Hematopoietic multipotent progenitor cell treated with erythropoietin and hydrocortisone succinate and interleukin-3 and kit ligand, for 6 days (in vitro differentiated cells): ENCODE results near the gene KDM3B.

Experiments used
- DNase-seq: peaks from one replicate; pipeline ENCODE4 v3.0.0-alpha.2; 2015

The KDM3B gene

DNA sequence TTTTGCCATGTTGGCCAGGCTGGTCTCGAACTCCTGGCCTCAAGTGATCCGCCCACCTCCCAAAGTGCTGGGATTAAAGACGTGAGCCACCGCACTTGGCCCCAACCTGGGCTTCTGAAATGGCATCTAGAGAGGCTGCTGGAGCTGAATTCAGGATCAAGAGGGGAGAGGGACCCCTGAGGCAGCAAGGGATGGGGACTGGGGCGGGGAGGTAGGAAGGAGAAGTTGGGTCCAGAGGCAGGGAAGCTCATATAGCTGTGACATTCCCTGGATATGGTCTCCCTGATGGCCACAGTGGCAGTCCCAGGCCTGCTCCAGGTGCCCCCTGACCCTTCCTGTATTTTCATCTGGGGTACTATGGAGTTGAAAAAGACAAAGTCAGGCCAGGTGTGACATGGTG, 98.5 kb downstream of the KDM3B start:
- no peak for DNase-seq

DNA sequence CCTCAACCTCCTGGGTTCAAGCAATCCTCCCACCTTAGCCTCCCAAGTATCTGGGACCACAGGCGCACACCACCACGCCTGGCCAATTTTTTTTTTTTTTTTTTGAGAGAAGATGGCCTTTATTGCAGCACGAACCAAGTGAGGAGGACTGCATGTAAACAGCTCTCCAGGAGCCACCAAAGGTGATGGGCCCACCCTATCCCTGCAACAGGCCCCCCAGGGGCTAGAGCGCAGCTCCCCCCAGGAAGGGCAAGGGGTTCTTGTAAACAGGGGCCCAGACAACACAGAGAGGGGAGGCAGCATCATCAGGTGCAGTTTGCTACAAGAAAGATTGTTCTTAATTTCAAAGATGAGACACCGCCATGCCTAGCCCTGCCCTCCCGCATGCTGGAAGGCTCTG, 100.2 kb downstream of the KDM3B start:
- DNase-seq, result no peak

DNA sequence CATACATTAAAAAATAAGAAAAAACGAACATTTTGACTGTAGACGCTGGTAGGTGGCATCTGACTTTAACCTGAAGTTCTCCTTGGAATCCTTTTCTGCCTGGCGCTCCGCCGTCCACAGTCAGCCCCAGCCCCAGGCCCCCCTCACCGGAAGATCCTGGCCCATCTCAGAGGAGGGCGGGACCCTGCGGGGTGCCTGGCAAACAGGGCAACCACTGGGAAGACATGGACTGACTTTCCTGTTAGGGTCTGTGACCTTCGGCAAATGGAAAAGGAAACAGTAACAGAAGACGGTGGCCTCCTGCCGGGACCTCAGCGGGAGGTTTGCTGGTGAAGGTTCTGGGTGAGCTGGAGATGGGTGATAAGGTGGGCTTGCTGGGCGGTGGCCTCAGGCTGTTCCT, 101.1 kb downstream of the KDM3B start:
- no peak for DNase-seq

DNA sequence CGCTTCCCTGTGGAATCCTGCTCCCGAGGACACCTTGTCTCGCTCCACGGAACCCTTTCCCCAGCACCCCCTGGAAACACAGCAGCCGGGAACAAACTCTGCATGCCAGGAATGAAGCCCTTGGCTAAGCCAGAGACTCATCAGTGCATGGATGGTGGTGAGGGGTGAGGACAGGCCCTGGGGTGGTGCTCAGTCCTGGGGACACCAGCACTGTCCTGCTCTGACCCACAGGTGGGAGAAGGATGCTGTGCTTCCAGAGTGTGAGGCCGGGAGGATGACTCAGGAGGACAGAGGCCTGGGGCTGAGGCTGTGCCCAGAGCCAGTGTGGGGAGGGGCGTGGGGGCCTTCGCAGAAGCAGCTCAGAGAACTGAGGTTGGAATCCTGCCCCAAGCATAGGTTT, 101.6 kb downstream of the KDM3B start:
- DNase-seq, result no peak

DNA sequence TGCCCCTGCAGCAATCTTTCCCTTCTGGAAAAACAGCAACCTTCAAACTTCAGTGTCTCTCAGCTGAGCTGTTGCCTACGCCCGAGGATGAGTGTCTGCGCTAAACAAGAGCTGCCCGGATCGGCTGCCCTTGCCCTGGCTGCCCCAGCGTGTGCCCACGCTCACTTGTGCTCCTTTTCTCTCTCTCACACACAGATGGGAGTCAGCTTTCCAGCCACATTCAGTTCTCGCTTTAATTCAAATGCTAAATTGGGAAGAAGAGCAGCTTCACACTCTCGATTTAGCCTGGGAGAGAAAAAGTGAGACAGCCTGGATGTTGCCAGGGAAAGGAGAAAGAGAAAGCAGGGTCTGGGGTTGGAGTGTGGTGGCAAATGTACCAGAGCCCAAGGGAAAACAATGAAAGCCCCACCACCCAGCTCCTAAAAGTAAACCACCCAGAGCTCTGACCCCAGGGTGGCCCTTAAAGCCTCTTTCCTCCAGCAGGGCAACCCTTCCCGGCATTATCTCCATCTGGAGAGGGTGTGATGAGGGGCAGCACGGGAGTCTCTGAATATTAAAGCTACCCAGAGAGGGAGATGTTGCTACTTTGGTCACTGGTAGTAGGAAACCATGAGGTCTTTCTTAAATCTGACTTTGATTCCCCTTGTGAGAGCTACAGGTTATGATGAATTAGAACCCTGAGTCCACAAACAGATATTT, 102.9 kb downstream of the KDM3B start:
- DNase-seq, result no peak

DNA sequence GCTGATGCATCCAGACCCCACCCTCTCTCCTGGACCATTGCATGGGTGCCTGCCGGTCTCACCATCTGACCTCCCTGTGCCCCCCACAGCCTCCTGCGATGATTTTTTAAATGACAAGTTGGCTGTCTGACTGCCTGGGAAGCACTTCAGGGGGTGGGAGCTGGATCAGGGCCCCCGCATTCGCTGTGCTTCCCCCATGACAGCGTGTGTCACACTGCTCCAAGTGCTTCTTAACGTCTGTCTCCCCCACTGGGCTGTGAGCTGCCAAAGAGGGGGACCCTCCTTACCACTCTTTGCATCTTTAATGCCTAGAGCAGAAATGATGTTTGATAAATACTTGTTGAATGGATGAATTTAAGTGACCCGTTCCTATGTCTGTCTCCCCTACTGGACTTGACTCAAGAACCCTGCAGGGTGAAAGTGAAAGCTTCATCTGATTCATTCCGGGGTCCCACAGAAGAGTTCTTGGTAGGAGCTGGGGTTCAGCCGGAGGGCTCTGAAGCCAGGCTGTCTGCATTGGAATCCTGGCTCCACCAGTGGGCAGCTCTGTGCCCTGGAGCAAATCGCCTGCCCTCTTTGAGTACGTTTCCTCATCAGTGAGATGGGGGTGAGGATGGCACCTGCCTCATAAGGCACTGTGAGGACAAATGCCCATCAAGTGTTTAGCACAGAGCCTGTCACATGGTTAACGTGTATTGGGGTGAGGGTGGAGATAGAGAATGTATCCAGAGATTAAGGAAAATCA, 105.2 kb downstream of the KDM3B start:
- no peak for DNase-seq

DNA sequence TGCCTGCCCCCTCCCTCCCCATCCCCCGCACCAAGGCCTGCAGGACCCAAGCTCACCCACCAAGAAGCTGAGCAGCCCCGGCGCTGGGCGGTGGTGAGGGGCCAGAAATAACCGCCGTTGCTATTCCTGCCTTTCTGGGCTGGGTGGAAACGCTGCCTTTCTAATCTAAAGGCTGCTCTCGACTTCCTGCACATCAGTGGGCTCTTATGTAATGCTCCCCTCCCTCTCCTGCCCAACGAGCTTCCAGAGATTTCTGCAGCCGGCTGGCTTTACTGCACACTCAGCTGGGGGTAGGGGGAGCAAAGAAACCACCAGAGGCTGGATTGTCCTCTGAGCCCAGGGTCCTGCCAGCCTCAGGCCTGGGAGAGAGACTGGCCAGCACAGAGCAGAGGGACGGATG, 105.9 kb downstream of the KDM3B start:
- DNase-seq, result no peak

DNA sequence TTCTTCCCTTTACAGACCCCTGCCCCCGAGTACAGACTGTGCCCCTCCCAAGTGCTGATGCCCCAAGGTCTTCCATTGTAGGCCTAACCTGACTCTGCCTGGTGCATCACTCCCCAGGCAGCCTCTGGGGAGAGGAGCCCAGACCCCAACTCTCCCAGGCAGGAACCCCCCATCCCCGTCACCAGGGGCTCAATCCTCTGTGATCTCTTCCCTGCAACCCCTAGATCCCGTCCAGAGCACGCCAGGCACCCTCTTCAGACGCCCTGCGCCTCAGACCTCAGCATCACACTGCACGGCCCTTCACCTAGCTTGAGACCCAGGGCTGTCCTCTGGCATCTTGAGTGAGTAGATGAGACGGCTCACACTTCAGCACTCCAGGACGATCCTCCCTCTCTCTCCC, 106.4 kb downstream of the KDM3B start:
- no peak for DNase-seq

DNA sequence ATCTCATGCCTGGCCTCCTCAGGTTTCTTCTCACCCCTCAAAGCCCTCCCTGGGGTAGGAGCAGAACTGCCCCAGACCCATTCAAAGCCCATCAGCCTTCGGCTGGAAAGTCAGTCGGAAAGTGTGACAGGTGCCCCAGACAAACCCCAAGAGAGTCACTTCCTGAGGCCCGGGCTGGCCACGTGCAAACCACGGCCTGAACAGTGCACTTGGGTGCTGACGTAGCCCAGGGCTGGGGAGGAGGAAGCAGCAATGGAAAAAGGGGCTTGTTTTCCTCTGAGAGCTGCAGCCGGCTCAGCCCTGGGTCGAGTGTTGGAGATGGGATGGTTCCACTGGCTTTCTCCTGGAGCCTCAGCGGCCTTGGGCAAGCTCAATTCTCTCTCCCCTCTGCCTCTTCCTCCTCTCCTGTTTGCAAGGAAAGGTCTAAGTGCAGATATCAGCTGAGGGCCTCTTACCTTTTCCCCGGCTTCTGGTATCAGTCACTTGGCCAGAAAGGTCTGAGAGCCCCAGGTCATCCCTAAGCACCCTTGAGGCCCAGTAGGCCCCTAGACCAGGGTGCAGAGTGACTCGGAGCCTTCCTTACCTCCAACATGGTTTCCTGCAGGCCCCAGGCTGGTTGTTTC, 106.9 kb downstream of the KDM3B start:
- peak; percentile 43 for DNase-seq

DNA sequence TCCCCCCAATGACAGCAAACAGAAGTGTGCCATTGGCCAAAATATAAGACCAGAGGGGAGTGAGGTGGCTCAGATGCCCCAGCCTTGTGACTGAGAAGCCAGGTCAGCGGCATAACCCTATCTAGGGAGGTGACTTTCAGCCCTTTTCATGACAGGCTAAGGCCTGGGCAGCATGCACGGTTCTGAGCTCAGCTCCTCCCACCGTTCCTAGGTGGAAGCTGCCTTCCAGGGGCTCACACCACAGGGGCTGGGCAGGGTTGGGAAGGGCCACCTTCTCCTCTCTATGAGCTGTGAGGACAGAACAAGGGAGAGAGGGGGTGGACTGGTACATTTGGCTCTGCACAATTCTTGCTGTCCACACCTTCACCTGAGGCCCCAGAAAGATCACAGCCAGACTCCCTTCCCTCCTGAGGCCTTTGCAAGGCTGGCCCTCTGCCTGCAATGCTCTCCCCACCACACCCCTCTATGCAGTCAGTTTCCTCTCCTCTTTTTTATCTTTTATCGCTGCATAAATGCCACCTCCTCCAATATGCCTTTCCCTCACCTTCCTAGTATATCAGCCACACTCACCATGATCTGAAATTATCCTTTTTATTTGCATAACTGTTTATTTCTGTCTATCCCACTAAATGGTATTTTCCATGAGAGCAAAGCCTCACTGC, 107.7 kb downstream of the KDM3B start:
- DNase-seq, result peak; percentile 52

DNA sequence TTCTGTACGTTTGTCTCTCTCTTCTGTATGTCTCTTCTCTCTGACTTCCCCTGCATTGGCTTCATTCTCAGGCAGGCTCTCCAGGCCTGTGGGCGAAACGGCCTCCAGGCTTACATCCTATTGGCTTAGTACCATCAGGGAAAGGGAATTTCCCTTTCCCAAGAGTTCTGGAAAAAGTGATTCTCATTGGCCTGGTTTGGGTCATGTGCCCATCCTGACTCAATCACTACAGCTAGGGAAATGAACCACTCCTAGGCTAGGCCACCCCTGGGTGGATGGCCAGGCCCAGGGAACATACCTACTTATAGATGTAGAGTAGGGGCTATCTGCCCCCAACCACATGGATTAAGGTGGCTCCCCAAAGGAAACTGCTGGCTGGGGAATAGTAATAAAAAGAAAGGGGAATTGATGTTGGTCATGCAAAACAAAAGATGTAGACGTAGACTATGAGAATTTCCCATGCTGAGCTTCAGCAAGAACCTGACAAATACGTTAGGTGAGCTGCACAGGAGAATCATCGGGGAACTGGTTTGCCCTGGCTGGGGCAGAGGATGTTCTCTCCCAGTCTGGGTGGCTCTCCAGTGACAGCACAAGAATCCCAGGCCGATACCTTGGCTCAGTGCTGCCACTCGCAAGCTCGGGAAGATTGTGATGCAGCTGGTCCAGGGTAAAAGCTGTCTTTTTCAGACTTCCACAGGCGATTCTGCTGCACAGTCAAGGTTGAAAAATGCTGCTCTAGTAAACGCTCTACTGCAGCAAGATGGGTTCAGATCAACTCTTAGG, 109.0 kb downstream of the KDM3B start:
- DNase-seq, result no peak

DNA sequence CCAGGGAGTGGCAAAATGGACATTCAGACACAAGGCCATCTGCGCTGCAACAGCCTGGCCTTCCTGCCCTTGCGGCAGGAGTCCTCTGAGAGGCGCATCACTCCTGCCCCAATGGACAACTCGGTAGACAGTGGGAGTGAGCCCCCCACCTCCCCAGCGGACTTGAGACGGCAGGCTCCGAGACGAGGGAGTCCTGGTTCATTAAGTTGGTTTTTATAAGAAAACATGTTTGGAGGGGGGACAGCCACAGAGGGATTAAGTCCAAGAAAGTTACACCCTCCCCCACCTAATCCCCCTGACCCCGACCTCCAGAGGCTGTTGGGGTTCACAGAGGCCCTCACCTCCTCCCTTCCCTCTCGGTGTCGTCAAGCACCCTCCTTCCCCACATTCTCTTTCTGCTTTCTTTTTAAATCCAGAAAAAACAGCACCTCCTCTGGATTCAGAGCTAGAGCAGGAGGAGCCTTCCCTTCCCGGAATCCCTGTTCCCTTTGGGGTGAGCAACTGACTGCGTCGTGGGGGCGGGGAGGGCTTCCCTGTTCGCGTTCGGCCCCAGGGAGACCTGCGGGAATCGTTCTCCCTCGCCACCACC, 111.0 kb downstream of the KDM3B start:
- DNase-seq, result no peak

DNA sequence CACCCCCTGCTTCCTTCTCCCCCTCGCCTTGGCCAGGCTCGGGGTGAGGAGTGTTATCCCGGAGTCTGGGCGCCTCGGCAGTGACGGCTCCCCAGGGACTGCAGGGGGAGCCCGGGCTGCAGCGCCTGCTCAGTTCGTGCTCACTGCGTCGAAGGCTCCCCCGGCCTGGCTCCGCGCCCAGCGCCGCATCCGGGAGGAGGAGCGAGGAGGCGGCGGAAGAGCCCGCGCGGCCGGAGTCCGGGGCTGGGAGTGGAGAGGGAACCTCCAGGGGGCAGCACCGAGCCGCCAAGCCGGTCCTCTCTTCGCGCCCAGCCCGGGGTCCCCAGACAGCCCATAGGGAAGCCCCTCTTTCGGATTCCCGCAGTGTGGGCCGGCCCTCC, 111.5 kb downstream of the KDM3B start:
- peak; percentile 95 for DNase-seq

DNA sequence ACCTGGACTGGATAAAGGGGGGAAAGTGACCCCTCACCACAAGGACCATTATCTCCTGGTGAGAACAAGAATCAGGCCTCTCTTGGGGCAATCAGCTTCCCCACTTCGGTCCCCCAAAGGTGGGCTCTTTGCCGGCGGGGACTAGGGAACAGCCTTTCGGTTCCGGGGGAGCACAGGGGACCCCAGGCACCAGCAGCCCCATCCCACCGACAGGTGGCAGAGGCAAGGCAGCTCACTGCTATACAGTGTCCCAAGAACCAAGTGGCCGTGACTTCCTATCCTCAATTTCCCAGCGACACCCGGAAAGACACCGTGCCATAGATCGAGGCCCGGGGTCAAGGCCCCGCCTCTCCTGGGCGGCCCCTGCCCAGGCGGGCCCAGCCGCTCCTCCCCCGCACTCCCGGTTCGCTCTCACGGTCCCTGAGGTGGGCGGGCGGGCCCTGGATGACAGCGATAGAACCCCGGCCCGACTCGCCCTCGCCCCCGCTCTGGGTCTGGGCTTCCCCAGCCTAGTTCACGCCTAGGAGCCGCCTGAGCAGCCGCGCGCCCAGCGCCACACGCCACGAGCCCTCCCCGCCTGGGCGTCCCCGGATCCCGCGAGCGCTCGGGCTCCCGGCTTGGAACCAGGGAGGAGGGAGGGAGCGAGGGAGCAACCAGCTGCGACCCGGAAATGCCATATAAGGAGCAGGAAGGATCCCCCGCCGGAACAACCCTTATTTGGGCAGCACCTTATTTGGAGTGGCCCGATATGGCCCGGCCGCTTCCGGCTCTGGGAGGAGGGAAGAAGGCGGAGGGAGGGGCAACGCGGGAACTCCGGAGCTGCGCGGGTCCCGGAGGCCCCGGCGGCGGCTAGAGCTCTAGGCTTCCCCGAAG, 112.1 kb downstream of the KDM3B start:
- DNase-seq, result peak; percentile 99

DNA sequence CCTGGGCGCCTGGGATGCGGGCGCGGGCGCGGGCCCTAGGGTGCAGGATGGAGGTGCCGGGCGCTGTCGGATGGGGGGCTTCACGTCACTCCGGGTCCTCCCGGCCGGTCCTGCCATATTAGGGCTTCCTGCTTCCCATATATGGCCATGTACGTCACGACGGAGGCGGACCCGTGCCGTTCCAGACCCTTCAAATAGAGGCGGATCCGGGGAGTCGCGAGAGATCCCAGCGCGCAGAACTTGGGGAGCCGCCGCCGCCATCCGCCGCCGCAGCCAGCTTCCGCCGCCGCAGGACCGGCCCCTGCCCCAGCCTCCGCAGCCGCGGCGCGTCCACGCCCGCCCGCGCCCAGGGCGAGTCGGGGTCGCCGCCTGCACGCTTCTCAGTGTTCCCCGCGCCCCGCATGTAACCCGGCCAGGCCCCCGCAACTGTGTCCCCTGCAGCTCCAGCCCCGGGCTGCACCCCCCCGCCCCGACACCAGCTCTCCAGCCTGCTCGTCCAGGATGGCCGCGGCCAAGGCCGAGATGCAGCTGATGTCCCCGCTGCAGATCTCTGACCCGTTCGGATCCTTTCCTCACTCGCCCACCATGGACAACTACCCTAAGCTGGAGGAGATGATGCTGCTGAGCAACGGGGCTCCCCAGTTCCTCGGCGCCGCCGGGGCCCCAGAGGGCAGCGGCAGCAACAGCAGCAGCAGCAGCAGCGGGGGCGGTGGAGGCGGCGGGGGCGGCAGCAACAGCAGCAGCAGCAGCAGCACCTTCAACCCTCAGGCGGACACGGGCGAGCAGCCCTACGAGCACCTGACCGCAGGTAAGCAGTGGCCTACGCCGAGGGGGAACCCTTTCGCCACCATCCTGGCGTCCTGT, 113.0 kb downstream of the KDM3B start, which contains the start of gene EGR1:
TSS of gene EGR1 (plus strand) at position 219 of the 864 bp plus-strand sequence. CDS start at position 502, 283 bp downstream.
- peak; percentile 96 for DNase-seq

DNA sequence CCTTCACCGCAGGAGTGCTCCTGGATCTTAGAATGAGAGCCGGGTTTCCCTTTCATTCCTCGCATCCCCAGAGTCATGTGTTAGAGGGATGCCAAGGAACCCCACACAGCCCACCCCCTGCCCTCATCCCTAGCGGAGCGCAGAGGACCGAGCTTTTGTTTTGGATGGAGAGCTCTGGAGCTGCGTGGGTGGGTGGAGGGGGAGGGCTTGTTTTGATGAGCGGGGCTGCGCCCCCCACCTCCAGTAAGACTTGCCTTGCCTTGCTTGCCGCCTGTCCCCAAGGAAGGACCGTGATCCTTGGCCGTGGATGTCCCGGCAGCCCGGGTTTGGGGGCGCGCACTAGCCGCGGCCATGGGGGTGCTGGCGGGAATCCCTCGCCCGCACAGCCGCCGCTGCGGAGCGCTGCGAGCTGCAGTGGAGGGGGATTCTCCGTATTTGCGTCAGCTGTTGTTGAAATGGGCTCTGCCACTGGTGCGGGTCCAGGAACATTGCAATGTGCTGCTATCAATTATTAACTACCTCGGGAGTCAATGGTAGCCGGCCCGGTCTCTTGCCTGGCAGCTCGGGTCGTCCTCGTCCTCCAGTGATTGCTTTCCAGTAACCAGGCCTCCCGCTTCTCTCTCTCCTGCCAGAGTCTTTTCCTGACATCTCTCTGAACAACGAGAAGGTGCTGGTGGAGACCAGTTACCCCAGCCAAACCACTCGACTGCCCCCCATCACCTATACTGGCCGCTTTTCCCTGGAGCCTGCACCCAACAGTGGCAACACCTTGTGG, 113.8 kb downstream of the KDM3B start:
- no peak for DNase-seq

DNA sequence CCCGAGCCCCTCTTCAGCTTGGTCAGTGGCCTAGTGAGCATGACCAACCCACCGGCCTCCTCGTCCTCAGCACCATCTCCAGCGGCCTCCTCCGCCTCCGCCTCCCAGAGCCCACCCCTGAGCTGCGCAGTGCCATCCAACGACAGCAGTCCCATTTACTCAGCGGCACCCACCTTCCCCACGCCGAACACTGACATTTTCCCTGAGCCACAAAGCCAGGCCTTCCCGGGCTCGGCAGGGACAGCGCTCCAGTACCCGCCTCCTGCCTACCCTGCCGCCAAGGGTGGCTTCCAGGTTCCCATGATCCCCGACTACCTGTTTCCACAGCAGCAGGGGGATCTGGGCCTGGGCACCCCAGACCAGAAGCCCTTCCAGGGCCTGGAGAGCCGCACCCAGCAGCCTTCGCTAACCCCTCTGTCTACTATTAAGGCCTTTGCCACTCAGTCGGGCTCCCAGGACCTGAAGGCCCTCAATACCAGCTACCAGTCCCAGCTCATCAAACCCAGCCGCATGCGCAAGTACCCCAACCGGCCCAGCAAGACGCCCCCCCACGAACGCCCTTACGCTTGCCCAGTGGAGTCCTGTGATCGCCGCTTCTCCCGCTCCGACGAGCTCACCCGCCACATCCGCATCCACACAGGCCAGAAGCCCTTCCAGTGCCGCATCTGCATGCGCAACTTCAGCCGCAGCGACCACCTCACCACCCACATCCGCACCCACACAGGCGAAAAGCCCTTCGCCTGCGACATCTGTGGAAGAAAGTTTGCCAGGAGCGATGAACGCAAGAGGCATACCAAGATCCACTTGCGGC, 114.6 kb downstream of the KDM3B start:
- DNase-seq, result no peak

DNA sequence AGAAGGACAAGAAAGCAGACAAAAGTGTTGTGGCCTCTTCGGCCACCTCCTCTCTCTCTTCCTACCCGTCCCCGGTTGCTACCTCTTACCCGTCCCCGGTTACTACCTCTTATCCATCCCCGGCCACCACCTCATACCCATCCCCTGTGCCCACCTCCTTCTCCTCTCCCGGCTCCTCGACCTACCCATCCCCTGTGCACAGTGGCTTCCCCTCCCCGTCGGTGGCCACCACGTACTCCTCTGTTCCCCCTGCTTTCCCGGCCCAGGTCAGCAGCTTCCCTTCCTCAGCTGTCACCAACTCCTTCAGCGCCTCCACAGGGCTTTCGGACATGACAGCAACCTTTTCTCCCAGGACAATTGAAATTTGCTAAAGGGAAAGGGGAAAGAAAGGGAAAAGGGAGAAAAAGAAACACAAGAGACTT, 115.2 kb downstream of the KDM3B start:
- DNase-seq, result no peak
